Retinal pigment epithelial cell (primary cell): ENCODE data around the gene OR8D2.

Experiments used
- DNase-seq: peaks from one replicate; pipeline ENCODE4 v3.0.0-alpha.2; 2010; ENCODE audit warnings: low read depth
- H3K4me3 ChIP-seq: 2 replicates; pipeline ENCODE4 v1.5.1; 2011; ENCODE audit warnings: mild to moderate bottlenecking, low read length, control low read depth, moderate library complexity
- CTCF ChIP-seq: conservative IDR thresholded peaks from 2 replicates; pipeline ENCODE4 v1.5.1; 2011; ENCODE audit warnings: low read depth, low read length, control low read depth, inconsistent platforms

The OR8D2 gene

GRCh38 chr11:124311269-124311668 lies 8.7 kb downstream of the OR8D2 start:
- H3K4me3 ChIP-seq: no peak overlapping the region
- no peak for DNase-seq
- no peak for TF ChIP-seq CTCF

GRCh38 chr11:124310721-124311120 lies 9.3 kb downstream of the OR8D2 start:
- H3K4me3 ChIP-seq: no peak overlapping the region
- no peak for DNase-seq
- TF ChIP-seq CTCF: no peak

GRCh38 chr11:124307093-124307492 lies 12.9 kb downstream of the OR8D2 start:
- H3K4me3 ChIP-seq: no peak overlapping the region
- no peak for DNase-seq
- TF ChIP-seq CTCF: no peak

- TF ChIP-seq CTCF: no peak
- no peak overlapping the region for H3K4me3 ChIP-seq
- DNase-seq: no peak
Measured at GRCh38 chr11:124302347-124303125, 17.5 kb downstream of the OR8D2 start.

GRCh38 chr11:124301548-124301947 lies 18.4 kb downstream of the OR8D2 start:
- no peak for DNase-seq
- H3K4me3 ChIP-seq: no peak overlapping the region
- TF ChIP-seq CTCF: no peak

GRCh38 chr11:124297921-124298320 lies 22.1 kb downstream of the OR8D2 start:
- H3K4me3 ChIP-seq: no peak overlapping the region
- no peak for DNase-seq
- no peak for TF ChIP-seq CTCF

GRCh38 chr11:124296016-124296415 lies 24.0 kb downstream of the OR8D2 start:
- no peak overlapping the region for H3K4me3 ChIP-seq
- TF ChIP-seq CTCF: no peak
- DNase-seq: no peak
